ENCODE measurements around the gene PAPSS1. TPM values are rescaled to one million over a fixed set of nuclear protein-coding genes. Genes with fewer than 3 reads are reported as not detected.

Gene PAPSS1
- total RNA-seq, 1 experiment from 2014 or later: 59.0 TPM

GRCh38 chr4:107624024-107624423, 96.0 kb downstream of the PAPSS1 start:
- Histone ChIP-seq H3K4me2 (ENCODE audit: low read length) (no peak overlapping the region), H3K4me3 (replicated peaks in 1 of 2; ENCODE audit: low read depth in 1 of 2, low read length in 2 of 2) (no peak overlapping the region), H3K9ac (ENCODE audit: low read length) (no peak overlapping the region), H3K4me1 (ENCODE audit: control insufficient read depth in 1 of 2, insufficient read depth in 2 of 2, low read length in 2 of 2) (peaks cover 0 to 11% of the 10 kb centered on the region in 2 experiments; a peak in 2 of 4 replicates), H3K79me2 (ENCODE audit: insufficient read depth, low read length) (no peaks in the 10 kb centered on the region), H3K27me3 (ENCODE audit: insufficient read depth, low read length) (no peaks in the 10 kb centered on the region), H3K27ac (ENCODE audit: low read depth, low read length) (no peak overlapping the region), H3K9me3 (ENCODE audit: control insufficient read depth in 1 of 2, insufficient read depth in 1 of 2, low read depth in 1 of 2, low read length in 2 of 2) (no peaks in the 10 kb centered on the region), H3K9me2 (ENCODE audit: insufficient read depth) (no peaks in the 10 kb centered on the region), H4K20me1 (ENCODE audit: insufficient read depth) (no peaks in the 10 kb centered on the region), H3K36me3 (ENCODE audit: control insufficient read depth in 1 of 2, insufficient read depth in 2 of 2, low read length in 2 of 2) (no peaks in the 10 kb centered on the region), H2AFZ (ENCODE audit: low read depth, low read length, poor library complexity, severe bottlenecking) (no peak overlapping the region)
- DNase-seq (ENCODE audit: low read depth, low spot score) (no peak), ATAC-seq (no peak)
- BruUV-seq (replicated peaks): no TSS peak
- POLR2A ChIA-PET: no interaction called here
- RAD21 ChIA-PET (ENCODE audit: low non-redundant PET in 1 of 2, low total read pairs in 2 of 2, uncharacterized antibody in 2 of 2, unreplicated experiment in 2 of 2): no interaction called here
- intact Hi-C loops (cut with micrococcal nuclease): no loop called here
- TF ChIP-seq FOSL1 (IDR thresholded peaks at IDR 0.05; ENCODE audit: low read depth) (no peak), MAX (IDR thresholded peaks at IDR 0.05) (no peak), ATF3 (IDR thresholded peaks at IDR 0.05) (no peak), CBX3 (IDR thresholded peaks at IDR 0.05; ENCODE audit: low read depth) (no peak), YY1 (IDR thresholded peaks at IDR 0.05; ENCODE audit: extremely low read depth, insufficient replicate concordance, low read depth, low read length) (no peak), CEBPB (IDR thresholded peaks at IDR 0.05; ENCODE audit: low read depth) (no peak), SIN3A (IDR thresholded peaks at IDR 0.05; ENCODE audit: low read depth) (no peak), POLR2AphosphoS5 (IDR thresholded peaks at IDR 0.05; ENCODE audit: low read depth, low read length) (no peak), EGR1 (IDR thresholded peaks at IDR 0.05; ENCODE audit: low read depth) (no peak), SP1 (IDR thresholded peaks at IDR 0.05; ENCODE audit: low read depth) (no peak)
- TF ChIP-seq, protein P1, sequence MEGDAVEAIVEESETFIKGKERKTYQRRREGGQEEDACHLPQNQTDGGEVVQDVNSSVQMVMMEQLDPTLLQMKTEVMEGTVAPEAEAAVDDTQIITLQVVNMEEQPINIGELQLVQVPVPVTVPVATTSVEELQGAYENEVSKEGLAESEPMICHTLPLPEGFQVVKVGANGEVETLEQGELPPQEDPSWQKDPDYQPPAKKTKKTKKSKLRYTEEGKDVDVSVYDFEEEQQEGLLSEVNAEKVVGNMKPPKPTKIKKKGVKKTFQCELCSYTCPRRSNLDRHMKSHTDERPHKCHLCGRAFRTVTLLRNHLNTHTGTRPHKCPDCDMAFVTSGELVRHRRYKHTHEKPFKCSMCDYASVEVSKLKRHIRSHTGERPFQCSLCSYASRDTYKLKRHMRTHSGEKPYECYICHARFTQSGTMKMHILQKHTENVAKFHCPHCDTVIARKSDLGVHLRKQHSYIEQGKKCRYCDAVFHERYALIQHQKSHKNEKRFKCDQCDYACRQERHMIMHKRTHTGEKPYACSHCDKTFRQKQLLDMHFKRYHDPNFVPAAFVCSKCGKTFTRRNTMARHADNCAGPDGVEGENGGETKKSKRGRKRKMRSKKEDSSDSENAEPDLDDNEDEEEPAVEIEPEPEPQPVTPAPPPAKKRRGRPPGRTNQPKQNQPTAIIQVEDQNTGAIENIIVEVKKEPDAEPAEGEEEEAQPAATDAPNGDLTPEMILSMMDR (IDR thresholded peaks at IDR 0.05 in 2 of 3, conservative IDR thresholded peaks at IDR 0.05 in 1 of 3; ENCODE audit: borderline replicate concordance in 1 of 3, insufficient read depth in 1 of 3, low read depth in 2 of 3, low read length in 2 of 3): no peak
- TF ChIP-seq, protein P2, sequence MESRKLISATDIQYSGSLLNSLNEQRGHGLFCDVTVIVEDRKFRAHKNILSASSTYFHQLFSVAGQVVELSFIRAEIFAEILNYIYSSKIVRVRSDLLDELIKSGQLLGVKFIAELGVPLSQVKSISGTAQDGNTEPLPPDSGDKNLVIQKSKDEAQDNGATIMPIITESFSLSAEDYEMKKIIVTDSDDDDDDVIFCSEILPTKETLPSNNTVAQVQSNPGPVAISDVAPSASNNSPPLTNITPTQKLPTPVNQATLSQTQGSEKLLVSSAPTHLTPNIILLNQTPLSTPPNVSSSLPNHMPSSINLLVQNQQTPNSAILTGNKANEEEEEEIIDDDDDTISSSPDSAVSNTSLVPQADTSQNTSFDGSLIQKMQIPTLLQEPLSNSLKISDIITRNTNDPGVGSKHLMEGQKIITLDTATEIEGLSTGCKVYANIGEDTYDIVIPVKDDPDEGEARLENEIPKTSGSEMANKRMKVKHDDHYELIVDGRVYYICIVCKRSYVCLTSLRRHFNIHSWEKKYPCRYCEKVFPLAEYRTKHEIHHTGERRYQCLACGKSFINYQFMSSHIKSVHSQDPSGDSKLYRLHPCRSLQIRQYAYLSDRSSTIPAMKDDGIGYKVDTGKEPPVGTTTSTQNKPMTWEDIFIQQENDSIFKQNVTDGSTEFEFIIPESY (IDR thresholded peaks at IDR 0.05; ENCODE audit: extremely low read depth, insufficient replicate concordance, low read length): no peak
- CTCF ChIA-PET: no interaction called here

Data from HCT116 (cell line).